Thyroid gland (tissue), 4 donors: Measurements from ENCODE around the gene LIF.

Source experiments
- POLR2A ChIP-seq, 2 donors: fragments of 450-650 bp; IDR thresholded peaks; one replicate each; pipeline ENCODE4 v1.6.1; 2017; ENCODE audit warnings: antibody characterized with exemption in 2 of 2, mild to moderate bottlenecking in 2 of 2, moderate library complexity in 1 of 2
- TF ChIP-seq, protein P1 (sequence below), 6 experiments: fragments of 200-600 bp in 3 of 6; fragments of 450-650 bp in 3 of 6; sonication (generic) in 3 of 6; IDR thresholded peaks; one replicate each; pipeline ENCODE4 v1.5.1; 2016 to 2019; ENCODE audit warnings: antibody characterized with exemption in 6 of 6, mild to moderate bottlenecking in 2 of 6, inconsistent platforms in 1 of 6, moderate library complexity in 1 of 6

GRCh38 chr22:30294066-30294465, 47.5 kb upstream of the LIF start:
- TF ChIP-seq, protein P1, sequence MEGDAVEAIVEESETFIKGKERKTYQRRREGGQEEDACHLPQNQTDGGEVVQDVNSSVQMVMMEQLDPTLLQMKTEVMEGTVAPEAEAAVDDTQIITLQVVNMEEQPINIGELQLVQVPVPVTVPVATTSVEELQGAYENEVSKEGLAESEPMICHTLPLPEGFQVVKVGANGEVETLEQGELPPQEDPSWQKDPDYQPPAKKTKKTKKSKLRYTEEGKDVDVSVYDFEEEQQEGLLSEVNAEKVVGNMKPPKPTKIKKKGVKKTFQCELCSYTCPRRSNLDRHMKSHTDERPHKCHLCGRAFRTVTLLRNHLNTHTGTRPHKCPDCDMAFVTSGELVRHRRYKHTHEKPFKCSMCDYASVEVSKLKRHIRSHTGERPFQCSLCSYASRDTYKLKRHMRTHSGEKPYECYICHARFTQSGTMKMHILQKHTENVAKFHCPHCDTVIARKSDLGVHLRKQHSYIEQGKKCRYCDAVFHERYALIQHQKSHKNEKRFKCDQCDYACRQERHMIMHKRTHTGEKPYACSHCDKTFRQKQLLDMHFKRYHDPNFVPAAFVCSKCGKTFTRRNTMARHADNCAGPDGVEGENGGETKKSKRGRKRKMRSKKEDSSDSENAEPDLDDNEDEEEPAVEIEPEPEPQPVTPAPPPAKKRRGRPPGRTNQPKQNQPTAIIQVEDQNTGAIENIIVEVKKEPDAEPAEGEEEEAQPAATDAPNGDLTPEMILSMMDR (IDR thresholded peaks at IDR 0.05): no peak
- TF ChIP-seq POLR2A (IDR thresholded peaks at IDR 0.05): no peak
